ENCODE results near the gene HAT1. TPM values are rescaled to one million over a fixed set of nuclear protein-coding genes. Genes with fewer than 3 reads are reported as not detected.
A peak's percentile ranks its signal among the peaks of the same experiment; 100 is the strongest.

Gene HAT1
- total and polyA plus RNA-seq, 10 of the 15 experiments (the other 5 are each of a cell fraction or from before 2014, with no cell fraction given), result 60.0 to 225 (median 130) TPM

GRCh38 chr2:171922230-171923022, at the start of gene HAT1 (continued):
- no peak for TF ChIP-seq USF2 (IDR thresholded peaks at IDR 0.05; ENCODE audit: borderline replicate concordance, low read depth, low read length)
- TF ChIP-seq PAX8 (IDR thresholded peaks at IDR 0.05), result no peak
- no peak for TF ChIP-seq FOXK2 (IDR thresholded peaks at IDR 0.05)
- peak in 1 of 2 experiments; percentile 48; a peak in 1 of 4 replicates for TF ChIP-seq SRF (IDR thresholded peaks at IDR 0.05; ENCODE audit: low read depth in 2 of 2, low read length in 2 of 2)

- no TSS peak for BruUV-seq (replicated peaks)
- WGBS (ENCODE audit: insufficient coverage, insufficient replicate concordance, low lambda C conversion rate, missing lambda C conversion rate), result 100% methylated on average over 1 of the region's 1 CpG
- Histone ChIP-seq H3K27ac (ENCODE audit: control insufficient read depth, insufficient read depth) (no peak overlapping the region), H3K4me3 (no peak overlapping the region), H3K36me3 (ENCODE audit: control insufficient read depth in 2 of 2, insufficient read depth in 2 of 2, low read length in 1 of 2) (peaks cover 0 to 8% of the 10 kb centered on the region in 2 experiments; a peak in 2 of 4 replicates), H4K20me1 (ENCODE audit: control insufficient read depth, insufficient read depth) (no peaks in the 10 kb centered on the region), H3K4me1 (ENCODE audit: control insufficient read depth, insufficient read depth, low read length) (no peaks in the 10 kb centered on the region; the same call in 1 of the 2 replicates), H3K27me3 (replicated peaks in 1 of 2; ENCODE audit: control insufficient read depth in 2 of 2, insufficient read depth in 2 of 2, low read length in 1 of 2) (no peaks in the 10 kb centered on the region), H3K79me2 (ENCODE audit: control insufficient read depth, insufficient read depth, low read length) (peaks cover 12% of the 10 kb centered on the region), H3K9ac (ENCODE audit: control insufficient read depth, insufficient read depth, low read length) (no peak overlapping the region), H3K4me2 (ENCODE audit: control insufficient read depth, insufficient read depth) (no peak overlapping the region), H3K9me3 (replicated peaks; ENCODE audit: control insufficient read depth, insufficient read depth, low read length) (peaks cover 2% of the 10 kb centered on the region; the same call in 1 of the 3 replicates), H2AFZ (ENCODE audit: control insufficient read depth, low read depth, low read length) (no peak overlapping the region)
- POLR2A ChIA-PET, result no interaction called here
- CTCF ChIA-PET, result no interaction called here
- intact Hi-C loops (cut with micrococcal nuclease; ENCODE audit: unreplicated experiment) (no loop called here), in situ Hi-C loops (cut with MboI) (no loop called here)
- SMC1A ChIA-PET (ENCODE audit: uncharacterized antibody, unreplicated experiment), result no interaction called here
- no peak for DNase-seq (ENCODE audit: low read depth, low spot score)
- no peak for ATAC-seq
- RAD21 ChIA-PET (ENCODE audit: unreplicated experiment), result no interaction called here
- no peak for FAIRE-seq
- TF ChIP-seq HDAC2 (IDR thresholded peaks at IDR 0.05) (no peak), NFYB (IDR thresholded peaks at IDR 0.05; ENCODE audit: insufficient read depth, low read depth, low read length) (no peak), IKZF2 (IDR thresholded peaks at IDR 0.05) (no peak), ZZZ3 (IDR thresholded peaks at IDR 0.05; ENCODE audit: control insufficient read depth, insufficient read length, low read depth) (no peak), BCLAF1 (IDR thresholded peaks at IDR 0.05) (no peak), MEF2B (IDR thresholded peaks at IDR 0.05; ENCODE audit: partially characterized antibody, poor library complexity, severe bottlenecking) (no peak), ATF2 (IDR thresholded peaks at IDR 0.05; ENCODE audit: low read length) (no peak), SPI1 (IDR thresholded peaks at IDR 0.05; ENCODE audit: borderline replicate concordance, insufficient read depth, low read depth, low read length) (no peak), SREBF1 (IDR thresholded peaks at IDR 0.05; ENCODE audit: low read length) (no peak), ATF7 (IDR thresholded peaks at IDR 0.05; ENCODE audit: low read depth) (no peak), STAT1 (conservative IDR thresholded peaks at IDR 0.05) (no peak), SIX5 (IDR thresholded peaks at IDR 0.05; ENCODE audit: low read depth, low read length, severe bottlenecking) (no peak)
- TF ChIP-seq, protein P1, sequence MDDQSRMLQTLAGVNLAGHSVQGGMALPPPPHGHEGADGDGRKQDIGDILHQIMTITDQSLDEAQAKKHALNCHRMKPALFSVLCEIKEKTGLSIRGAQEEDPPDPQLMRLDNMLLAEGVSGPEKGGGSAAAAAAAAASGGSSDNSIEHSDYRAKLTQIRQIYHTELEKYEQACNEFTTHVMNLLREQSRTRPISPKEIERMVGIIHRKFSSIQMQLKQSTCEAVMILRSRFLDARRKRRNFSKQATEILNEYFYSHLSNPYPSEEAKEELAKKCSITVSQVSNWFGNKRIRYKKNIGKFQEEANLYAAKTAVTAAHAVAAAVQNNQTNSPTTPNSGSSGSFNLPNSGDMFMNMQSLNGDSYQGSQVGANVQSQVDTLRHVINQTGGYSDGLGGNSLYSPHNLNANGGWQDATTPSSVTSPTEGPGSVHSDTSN (IDR thresholded peaks at IDR 0.05; ENCODE audit: insufficient replicate concordance, low read depth, low read length), result no peak
Measured at GRCh38 chr2:171874517-171874916, 47.7 kb upstream of the HAT1 start.
